Measurements from ENCODE around the gene TTLL11.

DNA sequence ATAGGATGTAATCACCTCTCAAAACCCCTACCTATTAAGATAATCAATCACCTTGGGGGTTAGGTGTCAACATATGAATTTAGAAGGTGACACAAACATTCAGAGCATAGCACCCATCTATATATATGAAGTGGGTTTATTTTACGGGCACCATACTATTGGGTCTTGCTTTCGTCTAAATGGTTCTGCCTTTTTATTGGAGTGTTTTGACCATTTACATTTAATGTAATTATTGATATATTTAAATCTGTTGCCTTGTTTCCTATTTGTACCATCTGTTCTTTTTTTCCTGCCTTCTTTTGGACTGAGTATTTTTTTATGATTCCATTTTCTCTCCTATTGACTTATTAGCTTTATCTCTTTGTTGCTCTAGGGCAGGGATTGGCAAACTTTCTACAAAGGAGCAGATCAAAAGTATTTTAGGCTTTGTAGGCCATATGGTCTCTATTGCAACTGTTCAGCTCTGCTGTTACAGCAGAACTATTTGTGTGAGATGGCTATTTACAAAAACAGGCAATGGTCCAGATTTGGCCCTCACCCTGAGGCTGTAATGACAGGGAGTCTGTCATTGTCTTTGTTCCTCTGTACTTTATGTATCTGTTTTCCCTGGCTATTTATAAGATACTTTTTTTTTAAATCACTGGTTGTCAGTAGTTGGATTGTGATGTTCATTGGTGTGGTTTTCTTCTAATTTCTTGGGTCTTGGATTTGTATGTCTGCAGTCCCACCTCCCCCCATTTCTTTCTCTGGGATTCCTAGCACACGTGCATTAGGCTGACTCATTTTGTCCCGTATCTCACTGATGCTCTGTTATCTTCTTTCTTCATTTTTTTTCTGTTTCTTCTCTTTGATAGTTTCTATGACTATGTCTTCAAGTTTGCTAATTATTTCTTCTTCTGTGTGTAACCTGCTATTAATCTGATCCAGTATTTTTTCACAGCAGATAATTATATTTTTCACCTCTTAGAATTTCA, 314.6 kb downstream of the TTLL11 start:
- TF ChIP-seq, protein P1, sequence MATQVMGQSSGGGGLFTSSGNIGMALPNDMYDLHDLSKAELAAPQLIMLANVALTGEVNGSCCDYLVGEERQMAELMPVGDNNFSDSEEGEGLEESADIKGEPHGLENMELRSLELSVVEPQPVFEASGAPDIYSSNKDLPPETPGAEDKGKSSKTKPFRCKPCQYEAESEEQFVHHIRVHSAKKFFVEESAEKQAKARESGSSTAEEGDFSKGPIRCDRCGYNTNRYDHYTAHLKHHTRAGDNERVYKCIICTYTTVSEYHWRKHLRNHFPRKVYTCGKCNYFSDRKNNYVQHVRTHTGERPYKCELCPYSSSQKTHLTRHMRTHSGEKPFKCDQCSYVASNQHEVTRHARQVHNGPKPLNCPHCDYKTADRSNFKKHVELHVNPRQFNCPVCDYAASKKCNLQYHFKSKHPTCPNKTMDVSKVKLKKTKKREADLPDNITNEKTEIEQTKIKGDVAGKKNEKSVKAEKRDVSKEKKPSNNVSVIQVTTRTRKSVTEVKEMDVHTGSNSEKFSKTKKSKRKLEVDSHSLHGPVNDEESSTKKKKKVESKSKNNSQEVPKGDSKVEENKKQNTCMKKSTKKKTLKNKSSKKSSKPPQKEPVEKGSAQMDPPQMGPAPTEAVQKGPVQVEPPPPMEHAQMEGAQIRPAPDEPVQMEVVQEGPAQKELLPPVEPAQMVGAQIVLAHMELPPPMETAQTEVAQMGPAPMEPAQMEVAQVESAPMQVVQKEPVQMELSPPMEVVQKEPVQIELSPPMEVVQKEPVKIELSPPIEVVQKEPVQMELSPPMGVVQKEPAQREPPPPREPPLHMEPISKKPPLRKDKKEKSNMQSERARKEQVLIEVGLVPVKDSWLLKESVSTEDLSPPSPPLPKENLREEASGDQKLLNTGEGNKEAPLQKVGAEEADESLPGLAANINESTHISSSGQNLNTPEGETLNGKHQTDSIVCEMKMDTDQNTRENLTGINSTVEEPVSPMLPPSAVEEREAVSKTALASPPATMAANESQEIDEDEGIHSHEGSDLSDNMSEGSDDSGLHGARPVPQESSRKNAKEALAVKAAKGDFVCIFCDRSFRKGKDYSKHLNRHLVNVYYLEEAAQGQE (IDR thresholded peaks at IDR 0.05; ENCODE audit: low read depth) = no peak
- no peak for TF ChIP-seq TAF1 (IDR thresholded peaks at IDR 0.05; ENCODE audit: low read depth)
- no peak for TF ChIP-seq YY1 (IDR thresholded peaks at IDR 0.05; ENCODE audit: low read depth)
- TF ChIP-seq FOXM1 (IDR thresholded peaks at IDR 0.05; ENCODE audit: borderline replicate concordance, low read depth) = no peak
- TF ChIP-seq EP300 (IDR thresholded peaks at IDR 0.05; ENCODE audit: borderline replicate concordance) = no peak
- TF ChIP-seq, protein P2, sequence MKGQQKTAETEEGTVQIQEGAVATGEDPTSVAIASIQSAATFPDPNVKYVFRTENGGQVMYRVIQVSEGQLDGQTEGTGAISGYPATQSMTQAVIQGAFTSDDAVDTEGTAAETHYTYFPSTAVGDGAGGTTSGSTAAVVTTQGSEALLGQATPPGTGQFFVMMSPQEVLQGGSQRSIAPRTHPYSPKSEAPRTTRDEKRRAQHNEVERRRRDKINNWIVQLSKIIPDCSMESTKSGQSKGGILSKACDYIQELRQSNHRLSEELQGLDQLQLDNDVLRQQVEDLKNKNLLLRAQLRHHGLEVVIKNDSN (IDR thresholded peaks at IDR 0.05) = no peak
- TF ChIP-seq EGR1 (IDR thresholded peaks at IDR 0.05) = no peak
- TF ChIP-seq NFIC (IDR thresholded peaks at IDR 0.05) = no peak
- TF ChIP-seq, protein P3, sequence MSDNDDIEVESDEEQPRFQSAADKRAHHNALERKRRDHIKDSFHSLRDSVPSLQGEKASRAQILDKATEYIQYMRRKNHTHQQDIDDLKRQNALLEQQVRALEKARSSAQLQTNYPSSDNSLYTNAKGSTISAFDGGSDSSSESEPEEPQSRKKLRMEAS (IDR thresholded peaks at IDR 0.05) = no peak
- no peak for TF ChIP-seq RAD21 (IDR thresholded peaks at IDR 0.05; ENCODE audit: low read depth)

Measured in Ishikawa (cell line).